HG02588 (cell line): ENCODE data around the gene SEMA6A.

Experiments
- ATAC-seq: cut with Tn5 transposase; IDR thresholded peaks from one replicate; pipeline ENCODE4 v1.9.1; 2021; ENCODE audit warnings: mild to moderate bottlenecking, moderate library complexity; ENCODE audit not compliant: unreplicated experiment

The SEMA6A gene

DNA sequence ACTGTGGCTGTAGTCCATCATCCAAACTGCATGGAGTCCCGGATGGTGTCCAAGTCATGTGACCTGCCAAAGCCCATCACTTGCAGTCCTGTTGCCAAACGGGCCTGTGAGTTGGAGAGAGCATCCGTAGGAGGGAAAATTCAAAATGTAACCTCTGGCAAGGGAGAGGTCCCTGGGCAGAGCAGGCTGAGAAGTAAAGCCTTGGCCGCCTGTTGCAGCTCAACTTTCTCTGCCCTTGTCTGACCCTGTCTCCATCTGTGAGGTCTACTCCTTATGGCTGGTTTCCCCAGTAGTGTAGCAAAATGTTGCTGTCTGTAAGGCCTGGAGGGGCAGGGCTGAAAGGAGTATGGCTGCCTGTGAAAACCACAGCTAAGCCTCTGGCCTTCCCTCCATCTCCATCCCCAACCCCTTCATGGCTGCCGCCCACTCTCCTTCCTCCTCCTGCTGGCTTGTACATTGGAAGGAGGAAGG is 163.5 kb downstream of the SEMA6A start:
- no peak for ATAC-seq

DNA sequence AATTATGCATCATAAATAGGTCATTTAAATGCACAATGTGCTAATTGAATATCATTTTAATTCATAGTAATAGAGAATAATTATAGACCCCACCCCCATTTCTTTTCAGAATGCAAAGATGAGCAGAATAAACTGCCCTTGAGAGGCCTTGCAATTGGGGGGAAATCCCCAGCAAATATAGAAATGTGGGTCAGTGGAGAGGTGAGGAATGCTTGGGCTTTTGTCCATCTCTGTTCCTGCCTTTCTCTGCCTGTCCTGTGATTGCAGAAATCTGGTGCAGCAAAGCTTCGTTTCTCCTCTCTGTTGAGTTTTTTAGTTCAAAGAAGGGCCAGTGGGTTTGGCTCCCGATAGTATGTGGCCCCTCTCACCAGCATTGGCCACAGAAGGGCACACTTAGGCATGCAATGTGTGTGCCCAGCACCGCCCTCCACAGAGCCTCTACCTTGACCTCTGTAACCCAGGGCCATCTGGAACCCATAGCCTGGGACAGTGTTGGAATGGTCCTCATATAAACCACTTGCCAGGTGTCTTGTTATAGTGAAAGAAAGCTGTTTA is 164.2 kb downstream of the SEMA6A start:
- no peak for ATAC-seq

DNA sequence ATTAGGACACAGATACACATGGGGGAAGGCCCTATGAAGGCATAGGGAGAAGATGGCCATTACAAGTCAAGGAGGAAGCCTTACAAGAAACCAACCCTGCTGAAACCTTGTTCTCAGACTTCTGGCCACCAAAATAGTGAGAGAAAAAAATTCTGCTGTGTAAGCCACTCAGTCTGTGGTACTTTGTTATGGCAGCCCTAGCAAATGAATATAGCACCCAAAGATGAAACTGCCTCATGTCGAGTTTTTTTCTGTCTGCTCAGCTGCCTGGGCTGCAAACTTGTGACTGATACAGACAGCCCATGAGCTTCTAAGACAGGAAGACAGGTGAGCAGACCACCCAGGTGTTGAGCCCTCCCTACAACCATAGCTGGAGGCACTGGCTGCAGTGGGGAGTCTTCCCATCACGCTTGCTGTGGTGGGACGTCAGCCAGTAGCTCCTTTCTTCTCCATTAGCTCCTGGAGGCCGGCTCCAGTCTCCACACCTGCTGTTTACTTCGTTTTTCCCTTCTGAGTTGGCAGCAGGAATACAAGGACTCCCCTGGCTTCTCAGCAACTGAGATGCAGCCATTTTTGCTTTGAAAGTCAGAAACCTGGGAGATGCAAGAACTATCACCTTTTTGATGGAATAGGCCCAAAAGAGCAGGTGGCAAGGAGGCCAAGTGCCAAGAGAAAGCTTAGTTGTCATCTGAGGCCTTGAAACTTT is 164.9 kb downstream of the SEMA6A start:
- no peak for ATAC-seq

- ATAC-seq = no peak
Observed at GRCh38 chr5:116406306-116407041, 168.1 kb downstream of the SEMA6A start.

DNA sequence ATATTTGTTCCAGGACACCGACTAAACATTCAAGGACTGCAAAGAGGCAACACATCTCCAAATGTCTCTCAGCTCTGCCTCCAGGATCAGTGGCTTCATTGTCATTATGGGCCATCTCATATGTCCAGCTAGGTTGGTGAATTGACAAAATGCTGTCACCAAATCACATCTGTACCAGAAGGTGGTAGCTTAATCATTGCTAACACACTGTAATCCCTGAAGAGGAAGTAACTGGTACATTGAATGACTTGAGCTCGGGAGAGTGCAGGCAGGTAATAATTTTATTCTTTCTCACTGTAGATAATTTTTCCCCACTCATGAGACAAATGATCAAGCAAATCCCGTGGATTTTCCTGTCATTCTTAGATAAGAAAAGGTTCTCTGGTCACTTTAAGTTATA is 169.8 kb downstream of the SEMA6A start:
- no peak for ATAC-seq

DNA sequence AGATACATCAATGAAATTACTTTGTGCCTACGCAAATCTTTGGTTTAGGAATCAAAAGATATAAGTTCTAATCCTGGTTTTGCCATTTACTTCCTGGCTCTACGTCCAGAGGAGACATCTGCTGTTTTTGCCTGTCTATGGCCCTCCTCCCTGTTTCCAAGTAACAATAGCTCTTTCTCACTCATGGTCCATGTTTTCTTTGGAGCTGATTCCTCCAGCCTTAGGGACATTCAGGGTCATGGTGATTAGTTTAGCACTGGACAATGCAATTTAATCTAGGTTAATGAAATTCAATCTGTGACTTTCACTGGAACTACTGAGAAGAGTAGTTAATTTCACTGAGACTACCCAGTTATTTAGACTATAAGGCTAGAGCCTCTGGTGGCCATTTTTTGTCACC is 170.6 kb downstream of the SEMA6A start:
- ATAC-seq = no peak

DNA sequence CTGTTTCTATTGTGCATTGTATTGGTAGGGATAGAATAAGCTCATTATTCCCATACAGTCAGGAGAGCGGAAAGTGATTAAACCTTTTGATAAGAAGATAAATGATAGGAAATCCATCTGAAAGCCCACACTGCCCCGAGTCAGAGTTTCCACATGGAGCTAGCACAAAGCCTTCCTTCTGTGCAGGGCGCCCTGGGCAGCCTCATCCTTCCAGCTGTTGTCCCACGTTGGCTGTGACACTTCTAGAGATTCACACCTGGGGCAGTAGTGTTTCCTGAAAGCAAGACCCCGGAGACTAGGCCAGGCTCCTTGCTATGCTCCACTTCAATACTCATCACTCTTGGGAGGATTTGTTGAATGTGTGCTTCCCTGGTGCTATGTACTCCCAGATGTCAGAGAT is 172.4 kb downstream of the SEMA6A start:
- no peak for ATAC-seq

GRCh38 chr5:116401576-116401975 is 173.0 kb downstream of the SEMA6A start:
- no peak for ATAC-seq

DNA sequence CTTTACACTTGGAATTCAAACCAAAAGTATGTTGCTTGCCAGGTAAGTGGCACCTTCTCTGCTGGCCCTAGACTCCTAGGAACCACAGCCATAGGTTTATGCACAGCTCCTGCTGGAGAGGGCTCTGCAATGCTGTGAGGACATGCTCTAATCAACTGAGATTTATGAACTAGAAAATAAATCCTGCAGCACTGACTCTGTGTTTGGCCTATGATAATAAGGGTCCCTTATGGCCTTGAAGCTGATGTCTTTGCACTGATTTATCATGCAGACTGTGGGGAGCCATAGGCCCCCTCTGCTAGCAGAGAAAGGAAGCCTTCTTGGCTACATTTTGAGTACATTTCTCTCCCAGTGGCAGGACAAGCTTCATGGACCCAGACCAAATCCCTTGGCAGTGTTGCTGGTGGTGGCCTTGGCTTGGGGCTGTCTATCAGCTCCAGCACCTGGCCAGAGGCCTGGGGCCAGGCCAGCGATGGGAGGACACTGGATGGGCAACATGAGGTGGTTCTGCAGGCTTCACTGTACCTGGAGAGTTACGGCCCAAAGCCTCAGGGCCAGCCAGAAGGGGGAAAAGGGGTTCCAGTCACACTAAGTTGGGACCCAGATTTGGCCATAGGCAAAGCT is 178.0 kb downstream of the SEMA6A start:
- no peak for ATAC-seq

GRCh38 chr5:116395631-116396203 is 178.9 kb downstream of the SEMA6A start:
- no peak for ATAC-seq

- no peak for ATAC-seq
Observed at GRCh38 chr5:116395226-116395625, 179.4 kb downstream of the SEMA6A start.

DNA sequence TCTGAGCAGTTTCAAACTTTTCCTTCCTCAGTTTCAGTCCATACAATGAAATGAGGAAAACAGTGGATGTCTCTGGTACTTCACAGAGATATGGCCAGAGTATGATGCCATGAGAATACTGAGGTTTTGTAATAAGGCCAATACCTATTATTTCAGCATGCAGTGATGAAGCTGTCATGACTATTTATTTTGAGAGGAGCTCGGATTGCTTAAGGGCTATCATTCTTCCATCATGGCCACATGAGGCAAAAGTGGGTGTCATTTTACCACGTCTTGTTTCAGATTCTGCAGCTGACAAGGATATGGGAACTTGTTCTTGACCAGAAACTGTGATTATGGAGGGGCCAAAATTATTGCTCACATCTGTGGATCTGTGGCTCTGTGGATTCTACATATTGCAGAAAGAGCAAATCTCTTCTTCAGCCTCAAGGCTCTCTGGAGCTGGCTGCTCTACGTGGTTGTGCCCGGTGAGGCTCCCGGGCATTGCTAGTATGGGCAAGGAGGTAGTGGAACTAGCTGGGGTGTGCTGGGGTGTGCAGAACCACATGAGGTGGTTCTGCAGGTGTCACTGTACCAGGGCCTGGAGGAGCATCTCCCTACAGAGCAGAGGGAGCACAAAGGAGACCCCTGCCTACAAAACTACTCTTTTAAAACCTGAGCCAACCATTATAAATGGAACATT is 180.3 kb downstream of the SEMA6A start:
- ATAC-seq = no peak
